ENCODE measurements around the gene ZDHHC18. TPM values are rescaled to one million over a fixed set of nuclear protein-coding genes. Genes with fewer than 3 reads are reported as not detected.

ZDHHC18 gene, protein sequence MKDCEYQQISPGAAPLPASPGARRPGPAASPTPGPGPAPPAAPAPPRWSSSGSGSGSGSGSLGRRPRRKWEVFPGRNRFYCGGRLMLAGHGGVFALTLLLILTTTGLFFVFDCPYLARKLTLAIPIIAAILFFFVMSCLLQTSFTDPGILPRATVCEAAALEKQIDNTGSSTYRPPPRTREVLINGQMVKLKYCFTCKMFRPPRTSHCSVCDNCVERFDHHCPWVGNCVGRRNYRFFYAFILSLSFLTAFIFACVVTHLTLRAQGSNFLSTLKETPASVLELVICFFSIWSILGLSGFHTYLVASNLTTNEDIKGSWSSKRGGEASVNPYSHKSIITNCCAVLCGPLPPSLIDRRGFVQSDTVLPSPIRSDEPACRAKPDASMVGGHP
- total RNA-seq (10 to 100 TPM; 70.2 to 71.2 TPM), total RNA-seq (79.1 to 96.5 reads per million in 2 donors)

DNA sequence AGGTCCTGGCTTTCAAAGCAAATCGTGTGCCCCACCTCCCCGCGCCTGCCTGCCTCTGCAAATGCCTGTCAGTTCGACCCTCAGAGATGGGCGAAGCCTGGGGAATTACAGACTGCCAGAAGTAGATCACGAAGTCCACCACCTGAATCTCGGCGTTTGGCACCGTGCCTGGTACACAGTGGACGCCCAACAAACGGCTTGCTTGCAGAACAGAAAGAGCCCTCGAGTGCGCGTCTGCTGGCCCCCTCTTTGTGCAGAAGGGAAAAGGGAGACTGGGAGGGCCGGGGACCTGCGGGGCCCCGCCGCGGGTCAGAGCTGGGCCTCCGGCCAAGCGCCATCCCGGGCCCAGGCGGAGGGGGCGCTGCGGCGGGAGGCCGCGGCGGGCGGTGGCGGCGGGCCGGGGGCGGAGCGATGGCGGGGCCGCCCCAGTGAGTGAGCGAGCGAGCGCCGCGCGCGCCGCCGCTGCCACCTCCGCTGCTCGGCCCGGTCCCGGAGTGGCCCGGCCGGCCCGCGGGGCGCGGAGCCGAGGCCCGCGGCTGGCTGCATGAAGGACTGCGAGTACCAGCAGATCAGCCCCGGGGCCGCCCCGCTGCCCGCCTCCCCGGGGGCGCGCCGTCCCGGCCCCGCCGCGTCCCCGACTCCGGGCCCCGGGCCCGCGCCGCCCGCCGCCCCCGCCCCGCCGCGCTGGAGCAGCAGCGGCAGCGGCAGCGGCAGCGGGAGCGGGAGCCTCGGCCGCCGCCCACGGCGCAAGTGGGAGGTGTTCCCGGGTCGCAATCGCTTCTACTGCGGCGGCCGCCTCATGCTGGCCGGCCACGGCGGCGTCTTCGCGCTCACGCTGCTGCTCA is at the start of gene ZDHHC18:
TSS of gene ZDHHC18 (plus strand) at position 428 of the 845 bp plus-strand sequence. CDS start at position 545, 117 bp downstream.
- peak within 1 kb of the TSS; percentile 99 for H3K4me3 Mint-ChIP-seq
- DNase-seq (peak; percentile 70 to 76 (median 76)), ATAC-seq (peak; percentile 88)
- H3K27ac Mint-ChIP-seq: peak within 1 kb of the TSS; percentile 100
- H3K9me3 ChIP-seq (ENCODE audit: control insufficient read depth, low read length, poor library complexity, severe bottlenecking): no peaks in the 10 kb centered on the region
- H3K27me3 Mint-ChIP-seq: no peaks in the 10 kb centered on the region
- H3K4me1 Mint-ChIP-seq: peaks cover 43% of the 10 kb centered on the region
- peaks cover 9% of the 10 kb centered on the region for H3K36me3 Mint-ChIP-seq (ENCODE audit: low read depth)

DNA sequence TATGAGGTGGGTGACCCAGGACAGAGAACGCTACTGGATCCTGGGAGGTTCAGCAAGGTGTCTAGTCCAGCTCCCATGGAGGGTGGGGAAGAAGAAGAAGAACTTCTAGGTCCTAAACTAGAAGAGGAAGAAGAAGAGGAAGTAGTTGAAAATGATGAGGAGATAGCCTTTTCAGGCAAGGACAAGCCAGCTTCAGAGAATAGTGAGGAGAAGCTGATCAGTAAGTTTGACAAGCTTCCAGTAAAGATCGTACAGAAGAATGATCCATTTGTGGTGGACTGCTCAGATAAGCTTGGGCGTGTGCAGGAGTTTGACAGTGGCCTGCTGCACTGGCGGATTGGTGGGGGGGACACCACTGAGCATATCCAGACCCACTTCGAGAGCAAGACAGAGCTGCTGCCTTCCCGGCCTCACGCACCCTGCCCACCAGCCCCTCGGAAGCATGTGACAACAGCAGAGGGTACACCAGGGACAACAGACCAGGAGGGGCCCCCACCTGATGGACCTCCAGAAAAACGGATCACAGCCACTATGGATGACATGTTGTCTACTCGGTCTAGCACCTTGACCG is 47.3 kb upstream of the ZDHHC18 start:
- Mint-ChIP-seq H3K4me3 (no peak overlapping the region), H3K4me1 (peaks cover 31% of the 10 kb centered on the region), H3K27ac (peak overlapping the region; percentile 89), H3K27me3 (no peaks in the 10 kb centered on the region), H3K36me3 (ENCODE audit: low read depth) (peaks cover 11% of the 10 kb centered on the region)
- no peaks in the 10 kb centered on the region for H3K9me3 ChIP-seq (ENCODE audit: control insufficient read depth, low read length, poor library complexity, severe bottlenecking)
- DNase-seq (no peak), ATAC-seq (no peak)

DNA sequence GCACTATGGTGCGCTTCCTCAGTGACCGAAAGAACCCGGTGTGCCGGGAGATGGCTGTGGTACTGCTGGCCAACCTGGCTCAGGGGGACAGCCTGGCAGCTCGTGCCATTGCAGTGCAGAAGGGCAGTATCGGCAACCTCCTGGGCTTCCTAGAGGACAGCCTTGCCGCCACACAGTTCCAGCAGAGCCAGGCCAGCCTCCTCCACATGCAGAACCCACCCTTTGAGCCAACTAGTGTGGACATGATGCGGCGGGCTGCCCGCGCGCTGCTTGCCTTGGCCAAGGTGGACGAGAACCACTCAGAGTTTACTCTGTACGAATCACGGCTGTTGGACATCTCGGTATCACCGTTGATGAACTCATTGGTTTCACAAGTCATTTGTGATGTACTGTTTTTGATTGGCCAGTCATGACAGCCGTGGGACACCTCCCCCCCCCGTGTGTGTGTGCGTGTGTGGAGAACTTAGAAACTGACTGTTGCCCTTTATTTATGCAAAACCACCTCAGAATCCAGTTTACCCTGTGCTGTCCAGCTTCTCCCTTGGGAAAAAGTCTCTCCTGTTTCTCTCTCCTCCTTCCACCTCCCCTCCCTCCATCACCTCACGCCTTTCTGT is 46.0 kb upstream of the ZDHHC18 start:
- no peak for ATAC-seq
- H3K9me3 ChIP-seq (ENCODE audit: control insufficient read depth, low read length, poor library complexity, severe bottlenecking): no peaks in the 10 kb centered on the region
- Mint-ChIP-seq H3K36me3 (ENCODE audit: low read depth) (peaks cover 11% of the 10 kb centered on the region), H3K4me3 (no peak overlapping the region), H3K4me1 (peaks cover 35% of the 10 kb centered on the region), H3K27me3 (no peaks in the 10 kb centered on the region), H3K27ac (peak overlapping the region; percentile 89)
- no peak for DNase-seq

DNA sequence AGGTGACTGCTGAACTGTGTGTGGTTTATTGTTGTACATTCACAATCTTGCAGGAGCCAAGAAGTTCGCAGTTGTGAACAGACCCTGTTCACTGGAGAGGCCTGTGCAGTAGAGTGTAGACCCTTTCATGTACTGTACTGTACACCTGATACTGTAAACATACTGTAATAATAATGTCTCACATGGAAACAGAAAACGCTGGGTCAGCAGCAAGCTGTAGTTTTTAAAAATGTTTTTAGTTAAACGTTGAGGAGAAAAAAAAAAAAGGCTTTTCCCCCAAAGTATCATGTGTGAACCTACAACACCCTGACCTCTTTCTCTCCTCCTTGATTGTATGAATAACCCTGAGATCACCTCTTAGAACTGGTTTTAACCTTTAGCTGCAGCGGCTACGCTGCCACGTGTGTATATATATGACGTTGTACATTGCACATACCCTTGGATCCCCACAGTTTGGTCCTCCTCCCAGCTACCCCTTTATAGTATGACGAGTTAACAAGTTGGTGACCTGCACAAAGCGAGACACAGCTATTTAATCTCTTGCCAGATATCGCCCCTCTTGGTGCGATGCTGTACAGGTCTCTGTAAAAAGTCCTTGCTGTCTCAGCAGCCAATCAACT is 45.2 kb upstream of the ZDHHC18 start:
- H3K4me1 Mint-ChIP-seq: peaks cover 43% of the 10 kb centered on the region

DNA sequence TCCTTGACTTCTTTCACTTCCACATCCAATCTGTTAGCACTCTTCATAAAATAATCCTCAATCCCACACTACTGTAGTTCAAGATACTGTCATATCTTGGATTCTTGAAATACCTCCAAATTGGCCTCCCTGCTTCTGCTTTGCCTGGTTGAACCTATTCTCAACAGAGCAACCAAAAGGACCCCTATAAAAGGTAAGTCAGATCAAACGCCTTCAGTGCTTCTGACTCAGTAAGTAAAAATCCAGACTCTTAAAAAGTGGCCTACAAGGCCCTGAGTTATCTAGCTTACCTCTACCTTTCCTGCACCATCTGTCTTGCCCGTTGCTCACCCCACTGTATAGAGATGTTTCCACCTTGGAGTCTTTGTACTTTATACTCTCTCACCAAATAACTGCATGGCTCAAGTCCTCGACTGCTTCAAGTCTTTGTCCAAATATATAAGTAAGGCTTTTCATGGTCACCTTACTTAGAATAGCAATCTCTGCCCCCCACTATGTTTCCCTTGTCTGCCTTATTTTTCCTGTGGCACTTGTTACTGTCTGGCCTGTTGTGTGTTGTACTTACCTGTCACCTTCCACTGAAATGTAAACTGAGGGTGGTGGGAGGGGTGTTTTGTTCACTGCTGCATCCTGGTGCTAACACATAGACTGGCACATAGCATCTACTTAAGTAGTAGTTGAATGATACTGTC is 43.8 kb upstream of the ZDHHC18 start:
- Mint-ChIP-seq H3K4me3 (no peak overlapping the region), H3K27me3 (no peaks in the 10 kb centered on the region), H3K36me3 (ENCODE audit: low read depth) (peaks cover 13% of the 10 kb centered on the region), H3K27ac (peak overlapping the region; percentile 89), H3K4me1 (peaks cover 56% of the 10 kb centered on the region)
- no peak for DNase-seq
- ATAC-seq: no peak
- H3K9me3 ChIP-seq (ENCODE audit: control insufficient read depth, low read length, poor library complexity, severe bottlenecking): no peaks in the 10 kb centered on the region

More for the DNA sequence above, 45.2 kb upstream of the ZDHHC18 start:
- ATAC-seq (no peak), DNase-seq (no peak)
- no peaks in the 10 kb centered on the region for H3K27me3 Mint-ChIP-seq
- peak overlapping the region; percentile 89 for H3K27ac Mint-ChIP-seq
- no peak overlapping the region for H3K4me3 Mint-ChIP-seq
- H3K36me3 Mint-ChIP-seq (ENCODE audit: low read depth): peaks cover 11% of the 10 kb centered on the region
- no peaks in the 10 kb centered on the region for H3K9me3 ChIP-seq (ENCODE audit: control insufficient read depth, low read length, poor library complexity, severe bottlenecking)

DNA sequence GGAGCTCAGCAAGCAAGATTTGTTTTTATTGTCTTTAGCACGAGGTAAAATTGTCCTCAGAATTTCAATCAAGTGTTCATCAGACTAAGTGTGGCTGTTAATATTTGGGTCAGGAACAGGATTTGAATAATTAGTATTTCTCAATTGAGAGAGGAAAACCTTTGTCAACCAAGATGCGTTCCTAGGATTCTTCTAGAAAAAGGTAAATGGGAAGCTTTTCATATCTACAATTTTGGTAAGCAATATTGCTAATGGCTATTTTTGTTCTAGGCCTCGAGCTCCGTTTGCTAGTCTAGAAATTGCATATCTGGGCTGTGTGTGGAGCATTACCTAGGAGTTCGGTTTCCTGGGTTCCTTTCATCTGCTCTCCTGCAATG is 42.9 kb upstream of the ZDHHC18 start:
- ATAC-seq (no peak), DNase-seq (no peak)
- H3K9me3 ChIP-seq (ENCODE audit: control insufficient read depth, low read length, poor library complexity, severe bottlenecking): no peaks in the 10 kb centered on the region
- no peak overlapping the region for H3K4me3 Mint-ChIP-seq
- H3K36me3 Mint-ChIP-seq (ENCODE audit: low read depth): peaks cover 10% of the 10 kb centered on the region
- peaks cover 51% of the 10 kb centered on the region for H3K4me1 Mint-ChIP-seq
- H3K27ac Mint-ChIP-seq: peak overlapping the region; percentile 89
- no peaks in the 10 kb centered on the region for H3K27me3 Mint-ChIP-seq

DNA sequence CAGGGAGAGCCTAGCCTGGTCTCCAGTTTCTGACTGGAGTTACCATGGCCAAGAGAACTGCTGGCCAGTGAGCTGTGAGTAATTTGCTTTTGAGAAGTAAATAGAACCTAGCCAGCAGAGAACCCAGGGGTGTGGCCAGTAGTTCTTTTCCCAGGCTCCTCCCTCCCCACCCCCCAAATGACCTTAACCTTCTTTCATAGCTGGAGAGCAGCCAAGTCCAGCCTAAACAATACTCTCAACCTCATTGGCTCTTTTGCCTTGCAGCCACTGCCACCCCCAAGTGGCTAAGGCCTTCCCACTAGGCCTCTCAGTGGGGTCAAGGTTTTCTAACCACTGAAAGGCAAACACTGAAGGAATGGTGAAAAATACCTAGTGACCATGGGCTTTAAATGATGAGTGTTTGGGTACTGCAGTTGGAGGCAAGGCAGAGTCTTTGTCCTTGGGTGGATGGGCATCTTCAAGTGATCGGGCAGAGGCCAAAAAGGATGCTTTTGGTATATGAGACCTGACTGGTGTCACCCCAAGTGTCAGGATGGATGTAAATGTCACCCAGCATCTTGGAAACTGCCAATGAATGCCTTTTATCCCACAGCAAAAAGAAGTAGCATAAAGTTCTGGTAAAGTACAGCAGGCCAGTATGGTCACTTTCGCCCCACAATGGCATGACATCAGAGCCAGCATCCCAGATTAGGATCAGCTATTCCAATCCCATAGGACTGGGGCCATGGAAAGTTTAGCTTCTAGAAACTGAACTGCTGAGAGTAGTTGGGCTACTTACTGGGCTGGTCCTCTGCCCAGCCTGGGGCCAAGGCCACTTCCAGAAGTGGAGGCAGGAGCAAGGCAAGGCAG is 42.2 kb upstream of the ZDHHC18 start:
- no peaks in the 10 kb centered on the region for H3K27me3 Mint-ChIP-seq
- DNase-seq (no peak), ATAC-seq (no peak)
- H3K4me1 Mint-ChIP-seq: peaks cover 51% of the 10 kb centered on the region
- H3K9me3 ChIP-seq (ENCODE audit: control insufficient read depth, low read length, poor library complexity, severe bottlenecking): no peaks in the 10 kb centered on the region
- peaks cover 5% of the 10 kb centered on the region for H3K36me3 Mint-ChIP-seq (ENCODE audit: low read depth)
- H3K27ac Mint-ChIP-seq: peak overlapping the region; percentile 100
- no peak overlapping the region for H3K4me3 Mint-ChIP-seq

DNA sequence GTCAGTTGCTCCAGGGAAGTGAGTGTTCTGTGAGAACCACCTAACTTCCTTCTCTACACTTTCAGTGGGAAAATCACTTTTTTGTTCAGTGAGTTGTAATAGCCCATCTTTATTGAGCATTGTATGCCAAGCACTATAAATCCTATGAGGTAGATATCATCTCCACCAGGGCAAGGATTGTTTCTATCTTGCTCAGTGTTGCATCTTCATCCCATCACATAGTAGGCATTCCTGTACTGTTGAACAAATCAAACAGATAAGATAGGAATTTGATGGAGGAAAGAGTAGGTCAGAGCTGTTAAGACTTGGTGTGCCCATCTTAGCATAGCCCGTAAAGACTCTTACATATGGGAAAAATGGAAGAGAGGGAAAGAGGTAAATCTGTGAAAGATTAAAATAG is 41.6 kb upstream of the ZDHHC18 start:
- H3K4me1 Mint-ChIP-seq: peaks cover 56% of the 10 kb centered on the region
- peak overlapping the region; percentile 100 for H3K27ac Mint-ChIP-seq
- H3K9me3 ChIP-seq (ENCODE audit: control insufficient read depth, low read length, poor library complexity, severe bottlenecking): no peaks in the 10 kb centered on the region
- no peaks in the 10 kb centered on the region for H3K27me3 Mint-ChIP-seq
- H3K4me3 Mint-ChIP-seq: no peak overlapping the region
- DNase-seq (no peak), ATAC-seq (no peak)
- peaks cover 5% of the 10 kb centered on the region for H3K36me3 Mint-ChIP-seq (ENCODE audit: low read depth)

DNA sequence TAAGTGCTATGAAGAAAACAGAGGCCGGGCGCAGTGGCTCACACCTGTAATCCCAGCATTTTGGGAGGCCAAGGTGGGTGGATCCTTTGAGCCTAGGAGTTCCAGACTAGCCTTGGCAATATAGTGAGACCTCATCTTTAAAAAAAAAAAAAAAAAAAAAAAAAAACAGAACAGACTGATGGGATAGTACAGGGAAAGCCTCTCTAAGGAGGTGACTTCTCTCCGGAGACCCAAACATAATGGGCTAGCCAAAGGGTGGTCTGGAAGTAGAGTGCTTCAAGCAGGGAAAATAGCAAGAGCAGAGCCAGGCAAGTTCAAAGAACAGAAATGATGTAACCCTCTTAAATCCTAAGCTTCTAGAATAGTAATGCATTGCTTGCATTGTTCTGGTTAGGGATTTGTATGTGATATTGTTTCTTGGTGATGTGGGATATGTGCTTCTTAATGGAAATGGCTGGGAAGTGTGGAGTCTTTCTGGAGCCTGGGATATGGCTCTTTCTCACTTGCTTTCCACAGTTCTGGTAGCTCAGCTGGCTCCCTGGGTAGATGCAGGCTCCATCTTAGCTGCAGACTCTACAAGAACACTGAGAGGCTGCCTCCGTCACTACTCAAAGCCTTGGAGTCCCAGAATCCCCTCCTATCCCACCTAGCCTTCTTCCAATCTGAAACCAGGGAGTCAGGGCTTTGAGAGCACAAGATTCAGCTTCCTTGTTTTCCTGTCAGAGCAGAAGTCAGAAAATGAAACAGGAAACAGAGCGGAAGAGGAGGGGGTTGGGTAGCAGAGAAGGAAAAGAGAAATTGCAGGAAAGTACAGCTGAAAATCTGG is 40.7 kb upstream of the ZDHHC18 start:
- H3K9me3 ChIP-seq (ENCODE audit: control insufficient read depth, low read length, poor library complexity, severe bottlenecking): no peaks in the 10 kb centered on the region
- ATAC-seq (no peak), DNase-seq (no peak)
- H3K27me3 Mint-ChIP-seq: no peaks in the 10 kb centered on the region
- peak overlapping the region; percentile 100 for H3K27ac Mint-ChIP-seq
- peaks cover 5% of the 10 kb centered on the region for H3K36me3 Mint-ChIP-seq (ENCODE audit: low read depth)
- H3K4me1 Mint-ChIP-seq: peaks cover 65% of the 10 kb centered on the region
- H3K4me3 Mint-ChIP-seq: peak overlapping the region; percentile 99

DNA sequence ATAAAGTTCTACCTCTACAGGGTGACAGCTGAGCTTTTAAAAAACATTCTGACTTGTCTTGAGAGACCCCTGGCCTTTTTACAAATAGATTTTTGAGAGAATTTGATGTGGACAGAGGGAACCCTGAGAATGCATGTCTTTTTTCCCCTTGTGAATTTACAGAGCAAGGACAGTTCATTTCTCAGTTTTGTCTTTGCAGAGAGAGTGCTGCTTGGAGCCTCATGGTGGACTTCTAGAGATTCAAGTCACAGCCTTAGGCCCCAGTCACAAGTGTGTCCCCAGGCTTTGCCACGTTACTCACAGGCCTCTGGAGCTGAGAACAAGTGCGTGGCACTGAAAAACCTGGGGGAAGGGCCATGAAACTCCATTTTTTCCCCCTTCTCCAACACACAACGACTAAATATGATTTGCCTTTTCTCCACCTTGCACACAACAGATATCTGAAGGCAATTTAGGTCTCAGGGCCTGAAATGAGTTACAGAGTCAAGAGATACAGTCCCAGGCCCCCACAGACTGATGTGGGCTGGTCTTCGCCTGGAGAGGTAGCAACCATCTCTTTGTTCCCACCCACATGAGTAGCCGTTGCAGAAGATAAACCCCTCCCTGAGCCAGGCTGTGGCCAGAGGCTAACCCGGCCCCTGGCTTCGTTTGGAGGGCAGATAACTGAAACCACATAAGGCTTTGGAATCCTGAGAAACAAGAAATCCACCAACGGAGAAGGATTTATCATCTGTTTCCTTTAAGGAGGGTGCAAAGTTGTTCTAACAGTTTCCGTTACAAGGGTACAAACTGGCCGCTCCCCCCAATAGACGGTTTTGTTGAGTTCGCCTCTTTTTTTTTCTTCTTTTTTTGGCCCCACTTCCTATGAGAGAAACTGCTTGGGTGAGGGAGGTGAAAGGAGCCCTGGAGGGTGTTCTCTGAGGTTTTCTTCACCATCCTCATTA is 39.8 kb upstream of the ZDHHC18 start:
- H3K9me3 ChIP-seq (ENCODE audit: control insufficient read depth, low read length, poor library complexity, severe bottlenecking): no peaks in the 10 kb centered on the region
- DNase-seq (no peak), ATAC-seq (no peak)
- H3K27ac Mint-ChIP-seq: peak overlapping the region; percentile 100
- peaks cover 70% of the 10 kb centered on the region for H3K4me1 Mint-ChIP-seq
- peak overlapping the region; percentile 99 for H3K4me3 Mint-ChIP-seq
- peaks cover 5% of the 10 kb centered on the region for H3K36me3 Mint-ChIP-seq (ENCODE audit: low read depth)
- H3K27me3 Mint-ChIP-seq: no peaks in the 10 kb centered on the region

All from T-helper 17 cell (primary cell).